Measurements from ENCODE around the gene PNLIP.

DNA sequence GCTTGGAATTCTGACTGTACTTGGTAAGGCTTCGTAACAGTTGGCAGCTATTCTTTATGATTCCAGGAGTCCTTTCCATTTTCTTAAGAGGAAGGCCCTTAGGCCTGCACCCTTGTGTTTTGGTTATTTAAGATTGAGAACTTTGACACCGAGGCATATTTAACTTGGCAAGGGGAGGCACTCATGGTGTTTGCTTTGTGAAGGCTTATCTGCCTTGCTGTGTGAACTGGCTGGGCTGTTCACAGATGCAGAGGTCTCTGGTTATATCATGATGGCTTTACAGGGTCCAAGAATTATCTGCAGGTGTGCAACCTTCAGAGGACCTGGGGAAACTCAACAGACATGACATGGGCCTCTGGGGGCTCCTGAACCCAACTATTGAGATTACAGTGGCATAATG lies 44.2 kb downstream of the PNLIP start:
- no peak for TF ChIP-seq EP300 (IDR thresholded peaks at IDR 0.05)
- no peak for TF ChIP-seq ZFP36 (IDR thresholded peaks at IDR 0.05; ENCODE audit: borderline replicate concordance, partially characterized antibody)
- TF ChIP-seq CHD2 (IDR thresholded peaks at IDR 0.05; ENCODE audit: low read length, partially characterized antibody) = no peak
- no peak for TF ChIP-seq HDAC2 (IDR thresholded peaks at IDR 0.05)
- no peak for TF ChIP-seq POLR2A (IDR thresholded peaks at IDR 0.05; ENCODE audit: low read length)
- TF ChIP-seq, protein P1, sequence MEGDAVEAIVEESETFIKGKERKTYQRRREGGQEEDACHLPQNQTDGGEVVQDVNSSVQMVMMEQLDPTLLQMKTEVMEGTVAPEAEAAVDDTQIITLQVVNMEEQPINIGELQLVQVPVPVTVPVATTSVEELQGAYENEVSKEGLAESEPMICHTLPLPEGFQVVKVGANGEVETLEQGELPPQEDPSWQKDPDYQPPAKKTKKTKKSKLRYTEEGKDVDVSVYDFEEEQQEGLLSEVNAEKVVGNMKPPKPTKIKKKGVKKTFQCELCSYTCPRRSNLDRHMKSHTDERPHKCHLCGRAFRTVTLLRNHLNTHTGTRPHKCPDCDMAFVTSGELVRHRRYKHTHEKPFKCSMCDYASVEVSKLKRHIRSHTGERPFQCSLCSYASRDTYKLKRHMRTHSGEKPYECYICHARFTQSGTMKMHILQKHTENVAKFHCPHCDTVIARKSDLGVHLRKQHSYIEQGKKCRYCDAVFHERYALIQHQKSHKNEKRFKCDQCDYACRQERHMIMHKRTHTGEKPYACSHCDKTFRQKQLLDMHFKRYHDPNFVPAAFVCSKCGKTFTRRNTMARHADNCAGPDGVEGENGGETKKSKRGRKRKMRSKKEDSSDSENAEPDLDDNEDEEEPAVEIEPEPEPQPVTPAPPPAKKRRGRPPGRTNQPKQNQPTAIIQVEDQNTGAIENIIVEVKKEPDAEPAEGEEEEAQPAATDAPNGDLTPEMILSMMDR (IDR thresholded peaks at IDR 0.05) = no peak
- TF ChIP-seq CEBPB (IDR thresholded peaks at IDR 0.05) = no peak
- TF ChIP-seq RFX5 (IDR thresholded peaks at IDR 0.05) = no peak
- TF ChIP-seq BHLHE40 (IDR thresholded peaks at IDR 0.05; ENCODE audit: low read depth, low read length) = no peak

All from A549 (cell line).